NK-92 (cell line): Measurements from ENCODE around the gene PSPN.
A peak's percentile ranks its signal among the peaks of the same experiment; 100 is the strongest.
"Not testable (repeated sequence)": the region's sequence is repeated elsewhere in the genome, so short reads cannot be mapped to it uniquely, and the experiment has no call there.

ENCODE experiments used
- DNase-seq: peaks from one replicate; lab custom pipeline; 2025; ENCODE audit not compliant: unreplicated experiment; lab: John Stamatoyannopoulos, UW

Gene PSPN

DNA sequence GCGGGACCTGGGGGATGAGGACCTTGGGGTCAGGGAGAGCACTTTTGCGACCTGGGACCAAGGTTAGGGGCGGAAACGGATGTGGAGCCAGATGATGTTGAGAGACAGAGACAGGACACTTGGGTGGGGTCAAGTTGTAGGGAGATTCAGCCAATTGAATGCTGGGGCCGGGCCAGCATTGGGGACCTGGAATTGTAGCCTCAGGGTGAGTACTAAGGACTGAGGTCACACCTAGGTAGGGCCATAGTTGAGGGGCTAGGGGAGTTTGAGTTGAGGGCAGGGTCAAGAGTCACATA, 2.0 kb downstream of the PSPN start:
- DNase-seq = no peak

DNA sequence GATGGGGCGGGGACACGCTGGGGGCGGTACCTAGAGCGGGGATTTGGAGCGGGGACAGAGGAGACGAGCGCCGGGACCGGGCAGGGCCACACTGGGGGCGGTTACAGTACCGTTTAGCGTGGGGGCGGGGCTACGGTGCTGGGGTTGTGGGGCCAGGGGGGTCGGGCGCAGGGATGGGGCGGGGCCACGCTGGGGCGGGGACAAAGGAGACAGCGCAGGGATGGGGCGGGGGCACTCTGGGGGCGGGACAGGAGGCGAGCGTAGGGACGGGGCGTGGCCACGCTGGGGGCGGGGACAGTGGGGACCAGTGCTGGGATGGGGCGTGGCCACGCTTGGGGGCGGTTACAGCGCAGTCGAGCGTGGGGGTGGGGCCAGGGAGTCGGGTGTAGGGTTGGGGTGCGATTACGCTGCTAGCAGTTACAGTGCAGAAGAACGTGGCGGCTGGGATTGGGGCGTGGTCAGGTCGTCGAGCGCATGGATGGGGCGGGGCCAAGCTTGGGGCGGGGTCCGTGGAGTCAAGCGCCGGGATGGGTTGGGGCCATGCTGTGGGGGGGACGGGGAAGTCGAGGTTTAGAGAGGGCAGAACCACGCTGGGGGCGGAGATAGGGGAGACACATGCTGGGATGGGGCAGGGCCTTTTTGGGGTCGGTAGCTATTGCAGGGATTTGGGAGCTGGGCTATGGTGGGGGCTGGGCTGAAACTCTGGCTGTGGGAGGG, 2.5 kb downstream of the PSPN start:
- peak; percentile 85 for DNase-seq

DNA sequence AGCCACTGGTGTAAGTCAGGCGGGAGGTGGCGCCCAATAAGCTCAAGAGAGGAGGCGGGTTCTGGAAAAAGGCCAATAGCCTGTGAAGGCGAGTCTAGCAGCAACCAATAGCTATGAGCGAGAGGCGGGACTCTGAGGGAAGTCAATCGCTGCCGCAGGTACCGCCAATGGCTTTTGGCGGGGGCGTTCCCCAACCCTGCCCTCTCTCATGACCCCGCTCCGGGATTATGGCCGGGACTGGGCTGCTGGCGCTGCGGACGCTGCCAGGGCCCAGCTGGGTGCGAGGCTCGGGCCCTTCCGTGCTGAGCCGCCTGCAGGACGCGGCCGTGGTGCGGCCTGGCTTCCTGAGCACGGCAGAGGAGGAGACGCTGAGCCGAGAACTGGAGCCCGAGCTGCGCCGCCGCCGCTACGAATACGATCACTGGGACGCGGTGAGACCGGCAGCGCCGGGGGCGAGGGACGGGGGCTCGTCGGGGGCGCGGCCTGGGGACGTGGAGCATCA, 3.1 kb downstream of the PSPN start, which contains the start of gene ALKBH7:
TSS of gene ALKBH7 (plus strand) at position 201 of the 502 bp plus-strand sequence. CDS start at position 228, 27 bp downstream.
- peak; percentile 87 for DNase-seq

DNA sequence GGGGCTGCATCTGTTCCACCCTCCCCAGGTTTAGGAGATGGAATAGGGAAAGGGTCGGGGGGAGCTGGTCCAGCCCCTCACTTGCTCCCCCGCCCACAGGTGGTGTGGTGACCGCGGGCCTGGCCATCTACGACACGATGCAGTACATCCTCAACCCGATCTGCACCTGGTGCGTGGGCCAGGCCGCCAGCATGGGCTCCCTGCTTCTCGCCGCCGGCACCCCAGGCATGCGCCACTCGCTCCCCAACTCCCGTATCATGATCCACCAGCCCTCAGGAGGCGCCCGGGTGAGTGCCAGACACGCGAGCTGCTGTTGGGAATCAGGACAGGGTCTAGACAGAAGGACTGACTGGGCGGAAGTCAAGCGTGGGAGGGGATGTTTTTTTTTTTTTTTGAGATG, 11.4 kb downstream of the PSPN start:
- DNase-seq = no peak

DNA sequence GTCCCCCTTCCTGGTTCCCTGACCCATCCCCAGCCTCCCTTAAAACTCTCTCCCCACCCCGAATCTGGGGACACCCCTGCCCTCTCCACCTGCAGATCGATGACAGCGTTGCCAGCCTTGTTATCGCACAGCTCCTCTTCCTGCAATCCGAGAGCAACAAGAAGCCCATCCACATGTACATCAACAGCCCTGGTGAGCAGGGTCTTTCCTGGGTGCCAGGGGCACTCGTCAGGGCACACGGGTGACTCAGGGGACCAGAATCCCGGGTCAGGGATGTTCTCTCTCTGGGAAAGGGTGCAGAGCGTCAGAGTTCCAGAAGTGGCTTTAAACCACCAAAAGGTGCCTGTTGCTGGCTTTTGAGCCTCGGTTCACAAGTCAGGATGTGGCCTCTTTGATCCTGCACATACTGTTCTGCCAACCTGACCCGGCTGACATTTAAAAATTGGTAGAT, 13.4 kb downstream of the PSPN start:
- no peak for DNase-seq

DNA sequence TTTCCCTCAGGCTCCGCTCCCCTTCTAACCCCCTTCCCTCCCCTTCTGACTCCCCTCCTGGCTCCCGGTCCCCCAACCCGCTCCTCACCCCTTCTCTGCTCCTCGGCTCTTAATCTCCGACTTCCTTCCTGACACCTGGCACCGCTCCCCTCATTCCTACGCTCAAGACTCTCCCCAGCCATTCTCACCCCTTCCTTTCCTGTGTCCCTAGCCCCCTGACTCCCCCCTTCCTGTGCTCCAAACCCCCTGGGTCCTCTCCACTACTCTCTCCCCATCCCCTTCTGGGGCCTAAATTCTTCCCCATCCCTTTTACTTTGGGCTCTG, 13.7 kb downstream of the PSPN start:
- no peak for DNase-seq

DNA sequence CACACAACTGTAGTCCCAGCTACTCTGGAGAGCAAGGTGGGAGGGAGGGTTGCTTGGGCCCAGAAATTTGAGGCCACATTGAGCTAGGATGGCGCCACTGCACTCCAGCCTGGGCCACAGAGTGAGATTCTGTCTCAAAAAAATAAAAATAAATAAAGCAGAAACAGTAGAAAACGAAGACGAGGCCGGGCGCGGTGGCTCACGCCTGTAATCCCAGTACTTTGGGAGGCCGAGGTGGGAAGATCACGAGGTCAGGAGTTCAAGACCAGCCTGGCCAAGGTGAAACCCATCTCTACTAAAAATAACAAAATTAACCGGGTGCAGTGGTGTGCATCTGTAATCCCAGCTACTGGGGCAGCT, 14.9 kb downstream of the PSPN start:
- not testable (repeated sequence) for DNase-seq

DNA sequence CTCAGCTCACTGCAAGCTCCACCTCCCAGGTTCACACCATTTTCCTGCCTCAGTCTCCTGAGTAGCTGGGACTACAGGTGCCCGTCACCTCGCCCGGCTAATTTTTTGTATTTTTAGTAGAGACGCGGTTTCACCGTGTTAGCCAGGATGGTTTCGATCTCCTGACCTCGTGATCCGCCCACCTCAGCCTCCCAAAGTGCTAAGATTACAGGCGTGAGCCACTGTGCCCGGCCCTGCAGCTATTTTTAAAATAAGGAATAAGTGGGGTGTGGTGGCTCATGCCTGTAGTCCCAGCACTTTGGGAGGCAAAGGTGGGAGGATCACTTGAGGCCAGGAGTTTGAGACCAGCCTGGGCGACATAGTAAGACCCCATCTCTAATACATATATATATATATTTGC, 15.3 kb downstream of the PSPN start:
- DNase-seq = not testable (repeated sequence)

DNA sequence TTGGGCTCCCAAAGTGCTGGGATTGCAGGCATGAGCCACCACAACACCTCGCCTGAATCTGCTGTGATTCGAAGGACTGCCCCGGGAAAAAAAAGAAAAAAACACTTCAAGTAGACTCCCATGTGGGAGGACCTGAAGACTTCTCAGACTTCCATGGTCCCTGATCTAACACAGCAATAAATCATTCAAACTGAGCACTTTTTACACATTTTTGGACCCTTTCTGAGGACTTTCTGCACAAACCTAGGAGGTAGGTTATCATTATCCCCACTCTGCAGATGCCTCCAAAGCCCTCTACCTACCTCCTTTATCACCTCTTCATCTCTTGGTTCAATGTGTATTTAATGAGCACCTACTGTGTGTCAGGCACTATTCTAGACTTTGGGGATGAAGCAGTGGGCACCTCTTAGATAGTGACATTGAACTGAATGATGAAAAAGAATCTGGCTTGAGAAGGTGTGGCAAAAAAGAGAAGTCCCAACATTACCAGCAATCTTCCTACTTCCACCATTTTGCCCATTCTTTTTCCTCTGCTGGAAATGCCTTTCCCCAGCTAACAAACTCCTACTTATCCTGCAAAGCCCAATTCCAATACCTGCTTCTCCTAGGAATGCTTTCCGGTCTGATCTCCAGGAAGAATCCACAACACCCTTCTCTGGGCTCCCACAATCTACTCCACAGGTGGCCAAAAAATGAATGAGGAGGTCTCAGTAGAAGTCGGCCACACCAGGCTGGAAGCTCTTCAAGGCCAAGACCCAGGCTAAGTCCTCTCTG, 16.0 kb downstream of the PSPN start:
- no peak for DNase-seq

DNA sequence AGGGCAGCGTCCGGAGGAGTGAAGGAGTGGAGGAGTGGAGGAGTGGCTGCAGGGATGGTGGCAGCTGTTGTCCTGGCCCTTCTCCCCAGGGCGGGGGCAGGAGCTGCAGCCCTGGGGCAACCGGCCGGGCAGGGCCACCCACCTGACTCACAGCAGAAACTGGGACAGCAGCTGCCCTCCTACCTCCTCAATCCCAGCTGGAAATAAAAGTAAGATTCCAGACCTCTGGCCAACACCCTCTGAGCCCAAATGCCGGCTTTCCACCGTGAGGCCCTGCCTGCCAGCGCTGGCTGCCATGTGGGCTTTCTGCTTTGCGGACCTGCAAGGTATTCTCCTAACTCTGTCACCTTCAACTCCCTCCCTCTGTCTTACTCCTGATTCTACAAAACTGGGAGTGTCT, 17.7 kb downstream of the PSPN start:
- no peak for DNase-seq

DNA sequence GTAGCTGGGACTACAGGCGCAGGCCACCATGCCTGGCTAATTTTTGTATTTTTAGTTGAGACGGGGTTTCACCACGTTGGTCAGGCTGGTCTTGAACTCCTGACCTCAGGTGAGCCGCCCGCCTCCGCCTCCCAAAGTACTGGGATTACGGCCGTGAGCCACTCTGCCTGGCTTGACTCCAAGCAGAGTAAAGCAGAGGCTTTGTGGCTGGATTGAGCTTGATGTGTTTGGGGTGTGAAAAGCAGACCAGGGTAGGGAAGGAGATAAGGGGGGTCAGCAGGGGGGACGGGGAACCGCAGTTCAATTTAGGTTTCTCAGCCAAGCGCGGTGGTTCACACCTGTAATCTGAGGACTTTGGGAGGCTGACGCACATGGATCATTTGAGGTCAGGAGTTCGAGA, 18.6 kb downstream of the PSPN start:
- no peak for DNase-seq

DNA sequence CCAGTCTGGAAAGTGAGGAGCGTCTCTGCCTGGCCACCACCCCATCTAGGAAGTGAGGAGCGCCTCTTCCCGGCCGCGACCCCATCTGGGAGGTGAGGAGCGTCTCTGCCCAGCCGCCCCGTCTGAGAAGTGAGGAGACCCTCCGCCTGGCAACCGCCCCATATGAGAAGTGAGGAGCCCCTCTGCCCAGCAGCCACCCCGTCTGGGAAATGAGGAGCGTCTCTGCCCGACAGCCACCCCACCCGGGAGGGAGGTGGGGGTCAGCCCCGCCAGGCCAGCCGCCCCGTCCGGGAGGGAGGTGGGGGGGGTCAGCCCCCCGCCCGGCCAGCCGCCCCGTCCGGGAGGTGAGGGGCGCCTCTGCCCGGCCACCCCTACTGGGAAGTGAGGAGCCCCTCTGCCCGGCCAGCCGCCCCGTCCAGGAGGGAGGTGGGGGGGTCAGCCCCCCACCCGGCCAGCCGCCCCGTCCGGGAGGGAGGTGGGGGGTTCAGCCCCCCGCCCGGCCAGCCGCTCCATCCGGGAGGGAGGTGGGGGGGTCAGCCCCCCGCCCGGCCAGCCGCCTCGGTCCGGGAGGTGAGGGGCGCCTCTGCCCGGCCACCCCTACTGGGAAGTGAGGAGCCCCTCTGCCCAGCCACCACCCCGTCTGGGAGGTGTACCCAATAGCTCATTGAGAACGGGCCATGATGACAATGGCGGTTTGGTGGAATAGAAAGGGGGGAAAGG, 20.3 kb downstream of the PSPN start:
- DNase-seq = not testable (repeated sequence)

DNA sequence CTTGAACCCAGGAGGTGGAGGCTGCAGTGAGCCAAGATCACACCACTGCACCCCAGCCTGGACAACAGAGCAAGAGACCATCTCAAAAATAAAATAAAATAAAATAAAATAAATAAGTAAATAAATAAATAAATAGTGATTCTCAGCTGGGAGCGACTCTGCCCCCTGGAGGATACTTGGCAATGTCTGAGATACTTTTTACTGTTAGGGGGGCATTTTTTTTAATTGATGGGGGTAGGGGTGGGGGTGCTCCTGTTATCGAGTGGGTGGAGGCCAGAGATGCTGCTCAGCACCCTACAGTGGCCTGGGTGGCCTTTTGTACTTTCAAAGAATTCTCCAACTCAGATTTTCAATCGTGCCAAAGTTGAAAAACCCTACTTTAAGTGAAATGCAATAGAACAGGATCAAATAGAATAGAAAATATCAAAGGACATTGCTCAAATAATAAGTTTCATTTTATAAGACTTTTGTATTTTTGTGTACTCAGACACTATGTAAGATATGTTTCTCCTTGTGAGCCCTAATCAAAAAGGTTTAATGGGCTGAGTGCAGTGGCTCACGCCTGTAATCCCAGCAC, 21.5 kb downstream of the PSPN start:
- no peak for DNase-seq

DNA sequence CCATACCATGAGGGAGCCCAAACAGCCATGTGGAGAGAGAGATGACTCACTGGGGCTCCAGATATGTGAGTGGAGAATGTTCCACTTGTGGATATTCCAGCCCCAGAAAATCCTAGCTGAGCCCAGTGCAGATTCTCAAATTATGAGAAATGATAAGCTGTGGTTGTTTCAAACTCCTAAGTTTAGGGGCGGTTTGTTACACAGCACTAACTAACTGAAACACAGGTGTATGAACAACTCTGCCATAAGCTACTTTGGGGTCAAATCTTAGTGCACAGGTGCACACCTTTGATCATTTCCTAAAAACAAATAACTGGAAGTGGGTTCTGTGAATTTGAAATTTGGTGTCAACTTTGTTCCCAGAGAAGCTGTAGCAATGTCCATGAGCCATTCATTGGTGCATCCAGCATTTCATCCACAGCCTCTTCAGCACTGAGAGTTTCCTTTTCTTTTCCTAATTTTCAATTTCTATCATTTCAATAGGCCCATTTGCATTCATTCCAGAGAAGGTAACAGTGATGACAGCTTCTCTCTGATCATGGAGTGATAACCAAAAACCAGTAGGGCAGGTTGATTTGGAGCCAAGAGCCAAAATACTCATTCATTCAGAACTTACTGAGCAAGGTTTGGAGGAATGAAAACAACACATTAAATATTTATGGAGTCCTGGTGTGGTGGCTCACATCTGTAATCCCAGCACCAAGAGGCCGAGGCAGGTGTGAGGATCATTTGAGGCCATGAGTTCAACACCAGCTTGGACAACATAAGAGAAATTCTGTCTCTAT, 23.2 kb downstream of the PSPN start:
- DNase-seq = no peak

DNA sequence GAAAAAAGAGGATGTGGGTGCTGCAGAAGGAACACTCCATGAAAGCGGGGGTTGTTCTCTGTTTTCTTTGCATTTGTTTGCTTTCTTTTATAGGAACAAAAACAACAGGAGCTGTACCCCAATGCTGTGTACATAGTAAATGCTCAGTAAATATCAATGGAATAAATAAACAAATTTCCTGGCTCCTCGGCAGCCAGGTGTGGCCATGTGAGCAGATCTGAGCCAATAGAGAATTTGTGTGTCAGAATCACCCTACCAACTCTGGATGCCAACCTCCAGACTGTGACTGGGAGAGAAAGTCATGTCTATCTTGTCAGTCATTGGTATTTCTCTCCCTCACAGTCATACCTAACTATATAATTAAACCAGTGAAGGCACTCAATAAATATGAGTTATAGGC, 25.0 kb downstream of the PSPN start:
- DNase-seq = no peak

DNA sequence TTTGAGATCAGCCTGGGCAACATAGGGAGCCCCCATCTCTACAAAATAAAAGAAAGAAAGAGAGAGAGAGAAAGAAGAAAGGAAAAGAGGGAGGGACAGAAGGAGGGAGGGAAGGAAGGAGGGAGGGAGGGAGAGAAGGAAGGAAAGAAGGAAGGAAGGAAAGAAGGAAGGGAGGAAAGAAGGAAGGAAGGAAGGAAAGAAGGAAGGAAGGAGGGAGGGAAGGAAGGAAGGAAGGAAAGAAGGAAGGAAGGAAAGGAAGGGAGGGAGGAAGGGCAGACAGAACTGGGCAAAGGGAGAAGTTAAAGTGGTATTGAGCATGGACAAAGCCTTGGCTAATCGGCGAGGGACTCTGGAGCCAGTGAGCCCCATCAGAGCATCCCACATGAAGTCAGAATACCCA, 26.5 kb downstream of the PSPN start:
- DNase-seq = not testable (repeated sequence)

DNA sequence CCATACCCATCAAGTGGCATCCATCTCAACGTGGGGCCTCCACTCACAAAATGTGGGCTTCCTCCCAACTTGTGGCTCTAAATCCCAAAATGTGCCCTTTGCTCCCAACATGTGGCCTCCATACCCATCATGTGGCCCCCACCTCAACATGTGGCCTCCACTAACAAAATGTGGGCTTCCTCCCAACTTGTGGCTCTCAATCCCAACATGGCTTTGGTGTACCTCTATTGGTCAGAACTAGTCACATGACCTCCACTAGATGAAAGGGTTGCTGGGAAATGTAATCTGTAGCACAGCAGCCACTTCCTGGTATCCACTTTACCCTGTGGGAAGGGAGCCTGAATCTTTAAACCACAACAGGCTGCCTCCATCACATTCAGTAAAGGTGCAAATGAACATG, 32.3 kb downstream of the PSPN start:
- DNase-seq = no peak

DNA sequence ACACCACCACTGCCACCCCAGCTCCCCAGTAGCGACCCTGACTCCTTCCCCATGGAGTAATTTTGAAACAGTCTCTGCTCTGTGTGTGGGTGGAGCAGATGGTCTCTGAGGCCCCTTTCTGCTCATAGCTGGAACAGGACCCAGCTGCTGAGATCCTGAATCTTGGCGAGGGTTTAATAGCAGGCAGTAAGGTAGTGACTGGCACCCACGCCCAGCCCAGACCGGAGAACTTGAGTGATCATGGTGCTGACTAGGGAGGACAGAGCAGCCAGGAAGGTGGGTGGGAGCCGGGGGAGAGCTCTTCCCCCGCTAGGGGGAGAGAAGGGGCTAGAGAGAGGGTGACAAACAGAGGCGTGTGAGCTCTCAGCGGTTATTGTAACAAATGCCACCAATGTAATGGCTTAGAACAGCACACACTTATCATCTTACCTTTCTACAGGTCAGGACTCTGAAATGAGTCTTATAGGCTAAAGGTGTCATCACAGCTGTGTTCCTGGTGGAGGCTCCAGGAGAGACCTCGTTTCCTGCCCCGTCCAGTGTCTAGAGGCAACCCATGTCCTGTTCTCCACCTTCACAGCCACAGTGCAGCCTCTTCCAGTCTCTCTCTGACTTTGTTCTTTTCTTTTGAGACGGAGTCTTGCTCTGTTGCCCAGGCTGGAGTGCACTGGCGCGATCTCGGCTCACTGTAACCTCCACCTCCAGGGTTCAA, 35.1 kb downstream of the PSPN start:
- DNase-seq = no peak

DNA sequence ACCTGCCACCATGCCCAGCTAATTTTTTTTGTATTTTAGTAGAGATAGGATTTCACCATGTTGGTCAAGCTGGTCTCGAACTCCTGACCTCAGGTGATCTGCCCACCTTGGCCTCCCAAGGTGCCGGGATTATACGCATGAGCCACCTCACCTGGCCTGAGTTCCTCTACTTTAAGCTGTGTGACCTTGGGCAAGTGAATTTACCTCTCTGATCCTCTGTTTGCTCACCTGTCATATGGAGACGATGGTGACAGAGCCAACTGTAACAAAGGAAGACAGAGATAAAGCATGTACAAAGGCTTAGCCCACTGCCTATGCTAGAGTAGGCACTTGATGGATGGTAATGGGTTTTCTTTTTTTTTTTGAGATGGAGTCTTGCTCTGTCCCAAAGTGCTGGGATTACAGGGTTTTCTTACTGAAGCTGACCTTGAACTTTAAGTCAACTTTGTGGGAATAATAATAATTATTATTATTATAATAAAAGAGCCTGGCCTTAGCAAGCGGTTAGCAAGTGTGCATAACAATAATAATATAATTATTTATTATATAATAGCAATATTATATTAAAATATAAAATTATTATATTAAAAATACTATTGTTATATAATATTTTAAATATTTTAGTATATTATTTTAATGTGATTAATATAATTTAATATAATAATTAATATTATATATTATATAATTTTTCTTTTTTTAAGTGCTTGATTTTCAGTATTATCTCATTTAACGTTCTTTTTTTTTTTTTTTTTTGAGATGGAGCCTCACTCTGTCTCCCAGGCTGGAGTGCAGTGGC, 41.0 kb downstream of the PSPN start:
- DNase-seq = no peak
